OCI-LY3 (cell line): ENCODE measurements around the gene DIS3L.

Experiments
- H2AFZ ChIP-seq: fragments of 200-600, 300-600 bp; shearing (Covaris generic); 2 replicates; pipeline ENCODE4 v1.6.0; 2014; ENCODE audit warnings: antibody characterized with exemption, low read depth, low read length
- H3K27ac ChIP-seq: fragments of 200-600, 300-600 bp; sonication (generic); 2 replicates; pipeline ENCODE4 v1.5.1; 2014; ENCODE audit warnings: mild to moderate bottlenecking, low read length, moderate library complexity, mixed read lengths
- H3K27me3 ChIP-seq: fragments of 200-600, 300-600 bp; sonication (generic); 2 replicates; pipeline ENCODE4 v1.6.1; 2014; ENCODE audit warnings: low read depth, low read length, mixed read lengths
- H3K36me3 ChIP-seq: fragments of 200-600, 300-600 bp; sonication (generic); replicated peaks from 2 replicates; pipeline ENCODE3; 2014; ENCODE audit warnings: low read depth, low read length, mixed read lengths
- H3K4me1 ChIP-seq: fragments of 300-600, 200-600 bp; sonication (generic); 2 replicates; pipeline ENCODE4 v1.6.1; 2014; ENCODE audit warnings: low read length, mixed read lengths
- H3K4me2 ChIP-seq: fragments of 200-600, 300-600 bp; sonication (generic); 2 replicates; pipeline ENCODE4 v1.6.1; 2014; ENCODE audit warnings: low read length, mixed read lengths
- H3K4me3 ChIP-seq: fragments of 300-600, 200-600 bp; sonication (generic); 2 replicates; pipeline ENCODE4 v1.5.1; 2014; ENCODE audit warnings: antibody characterized with exemption, mild to moderate bottlenecking, low read length, moderate library complexity
- H3K79me2 ChIP-seq: fragments of 300-600, 200-600 bp; shearing (Covaris generic); 2 replicates; pipeline ENCODE4 v1.6.1; 2014; ENCODE audit warnings: mild to moderate bottlenecking, low read length, mixed read lengths
- H3K9ac ChIP-seq: fragments of 300-600, 200-600 bp; shearing (Covaris generic); 2 replicates; pipeline ENCODE4 v1.6.0; 2014; ENCODE audit warnings: mild to moderate bottlenecking, low read length, moderate library complexity
- H3K9me3 ChIP-seq: fragments of 200-600, 300-600 bp; shearing (Covaris generic); 2 replicates; pipeline ENCODE4 v1.6.1; 2014; ENCODE audit warnings: low read length, mixed read lengths; ENCODE audit not compliant: insufficient read depth
- H4K20me1 ChIP-seq: fragments of 200-600, 300-600 bp; sonication (generic); 2 replicates; pipeline ENCODE4 v1.6.1; 2016; ENCODE audit warnings: low read length, mixed read lengths; ENCODE audit not compliant: insufficient read depth
- EZH2phosphoT487 ChIP-seq: fragments of 200-600 bp; shearing (Covaris generic); IDR thresholded peaks from 2 replicates; pipeline ENCODE4 v1.6.1; 2018; ENCODE audit warnings: antibody characterized with exemption, mixed run types, low read depth
- TF ChIP-seq, protein P1 (sequence below): fragments of 200-600, 300-600 bp; sonication (generic); IDR thresholded peaks from 2 replicates; pipeline ENCODE4 v1.5.1; 2014; ENCODE audit warnings: antibody characterized with exemption, low read length, low read depth

DIS3L gene

DNA sequence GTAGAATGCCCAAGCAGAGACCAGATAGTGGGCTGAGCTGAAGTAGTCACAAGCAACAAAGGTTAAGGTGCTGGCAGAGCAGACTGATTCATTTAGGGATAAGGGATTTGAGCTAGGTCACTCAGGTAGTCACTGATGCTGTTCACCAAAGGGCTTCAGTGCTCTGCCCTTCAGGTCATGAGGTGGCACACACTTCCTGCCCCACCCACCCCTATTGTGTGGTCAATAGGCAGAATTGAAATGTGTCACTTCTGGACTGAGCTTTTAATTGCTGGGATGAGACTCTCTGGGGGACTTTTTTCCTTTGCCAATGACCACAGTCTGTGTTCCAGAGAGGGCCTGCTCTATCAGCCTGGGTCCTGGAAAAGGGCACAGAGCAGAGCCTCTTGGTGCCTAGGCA is 2.9 kb upstream of the DIS3L start:
- Histone ChIP-seq H4K20me1 (no peaks in the 10 kb centered on the region), H3K27ac (no peak overlapping the region), H2AFZ (no peak overlapping the region), H3K79me2 (peaks cover 19% of the 10 kb centered on the region), H3K4me1 (peaks cover 23% of the 10 kb centered on the region), H3K27me3 (no peaks in the 10 kb centered on the region), H3K4me3 (no peak overlapping the region), H3K36me3 (no peaks in the 10 kb centered on the region), H3K9me3 (no peaks in the 10 kb centered on the region), H3K4me2 (no peak overlapping the region), H3K9ac (no peak overlapping the region)
- no peak for TF ChIP-seq EZH2phosphoT487
- TF ChIP-seq, protein P1, sequence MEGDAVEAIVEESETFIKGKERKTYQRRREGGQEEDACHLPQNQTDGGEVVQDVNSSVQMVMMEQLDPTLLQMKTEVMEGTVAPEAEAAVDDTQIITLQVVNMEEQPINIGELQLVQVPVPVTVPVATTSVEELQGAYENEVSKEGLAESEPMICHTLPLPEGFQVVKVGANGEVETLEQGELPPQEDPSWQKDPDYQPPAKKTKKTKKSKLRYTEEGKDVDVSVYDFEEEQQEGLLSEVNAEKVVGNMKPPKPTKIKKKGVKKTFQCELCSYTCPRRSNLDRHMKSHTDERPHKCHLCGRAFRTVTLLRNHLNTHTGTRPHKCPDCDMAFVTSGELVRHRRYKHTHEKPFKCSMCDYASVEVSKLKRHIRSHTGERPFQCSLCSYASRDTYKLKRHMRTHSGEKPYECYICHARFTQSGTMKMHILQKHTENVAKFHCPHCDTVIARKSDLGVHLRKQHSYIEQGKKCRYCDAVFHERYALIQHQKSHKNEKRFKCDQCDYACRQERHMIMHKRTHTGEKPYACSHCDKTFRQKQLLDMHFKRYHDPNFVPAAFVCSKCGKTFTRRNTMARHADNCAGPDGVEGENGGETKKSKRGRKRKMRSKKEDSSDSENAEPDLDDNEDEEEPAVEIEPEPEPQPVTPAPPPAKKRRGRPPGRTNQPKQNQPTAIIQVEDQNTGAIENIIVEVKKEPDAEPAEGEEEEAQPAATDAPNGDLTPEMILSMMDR = no peak

DNA sequence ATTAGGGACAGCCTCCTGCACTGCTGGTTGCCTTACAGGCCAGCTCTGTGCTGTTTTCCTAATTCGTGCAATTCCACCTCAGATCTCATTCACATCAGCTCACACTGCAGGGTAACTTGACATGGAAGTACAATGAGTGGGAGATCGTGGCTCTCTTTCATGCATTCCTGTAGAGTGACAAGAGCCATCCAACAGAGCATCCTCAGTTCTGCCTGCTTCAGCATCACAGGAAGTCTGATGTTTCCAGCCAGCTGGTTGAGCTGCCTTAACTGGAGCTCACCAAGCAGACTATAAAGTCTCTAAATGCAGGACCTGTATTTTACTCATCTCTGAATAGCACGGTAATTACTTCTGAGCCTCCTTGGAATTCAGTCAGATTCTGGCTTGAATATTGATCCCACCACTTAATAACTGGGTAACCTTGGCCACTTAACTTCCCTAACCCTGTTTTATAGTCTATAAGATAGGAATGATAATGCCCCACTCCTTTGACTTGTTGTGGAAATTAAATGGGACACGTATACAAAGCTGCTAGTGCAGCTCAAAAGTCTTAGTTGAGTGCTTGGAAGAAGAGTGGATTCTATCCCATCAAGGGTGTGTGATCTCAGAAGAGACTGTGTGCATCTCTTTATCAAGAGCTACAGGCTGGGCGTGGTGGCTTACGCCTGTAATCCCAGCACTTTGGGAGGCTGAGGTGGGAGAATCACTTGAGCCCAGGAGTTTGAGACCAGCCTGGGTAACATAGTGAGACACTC is 1.4 kb upstream of the DIS3L start:
- no peak overlapping the region for H3K9ac ChIP-seq
- H3K27ac ChIP-seq = no peak overlapping the region
- no peak overlapping the region for H3K4me3 ChIP-seq
- H3K36me3 ChIP-seq = peaks cover 7% of the 10 kb centered on the region
- H2AFZ ChIP-seq = no peak overlapping the region
- peak overlapping the region; percentile 73 for H3K4me2 ChIP-seq
- H3K4me1 ChIP-seq = peaks cover 26% of the 10 kb centered on the region
- no peaks in the 10 kb centered on the region for H4K20me1 ChIP-seq
- H3K79me2 ChIP-seq = peaks cover 29% of the 10 kb centered on the region
- no peaks in the 10 kb centered on the region for H3K9me3 ChIP-seq
- TF ChIP-seq, protein P1 = no peak
- TF ChIP-seq EZH2phosphoT487 = no peak
- H3K27me3 ChIP-seq = no peaks in the 10 kb centered on the region

DNA sequence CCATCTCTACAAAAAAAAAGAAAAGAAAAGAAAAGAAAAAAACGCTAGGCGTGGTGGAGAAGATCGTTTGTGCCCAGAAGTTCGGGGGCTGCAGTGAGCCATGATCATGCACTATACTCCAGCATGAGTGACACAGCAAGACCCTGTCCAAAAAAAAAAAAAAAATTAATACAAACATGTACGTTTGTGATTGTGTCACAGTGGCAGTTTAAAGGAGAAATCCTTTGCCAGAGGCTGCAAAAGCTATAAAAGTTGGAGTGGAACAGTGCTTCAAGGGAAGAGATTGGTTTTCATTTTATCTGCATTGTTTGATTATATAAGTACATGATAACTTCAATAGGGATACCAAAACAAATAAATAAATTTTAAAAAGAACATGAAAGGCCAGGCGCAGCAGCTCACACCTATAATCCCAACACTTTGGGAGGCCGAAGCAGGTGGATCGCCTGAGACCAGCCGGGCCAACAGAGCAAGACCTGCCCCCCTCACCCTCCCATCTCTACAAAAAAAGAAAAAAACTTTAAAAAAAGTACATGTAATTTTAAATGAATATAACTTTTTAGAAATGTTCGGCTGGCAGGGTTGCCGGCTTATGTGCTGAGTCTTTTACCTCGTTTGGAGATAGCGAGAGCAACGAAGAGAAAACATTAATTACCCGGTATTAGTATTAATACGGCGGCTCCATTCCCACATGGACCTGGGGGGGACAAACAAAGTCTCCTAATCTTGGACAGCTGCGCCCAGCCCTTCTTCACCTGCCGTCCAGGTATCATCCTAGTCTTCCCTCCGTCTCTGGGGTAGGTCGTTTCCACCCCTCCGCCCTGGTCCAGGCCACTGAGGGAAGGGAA is 573 bp upstream of the DIS3L start:
- Histone ChIP-seq H3K27me3 (no peaks in the 10 kb centered on the region), H2AFZ (peak overlapping the region; percentile 96), H3K9me3 (no peaks in the 10 kb centered on the region), H3K4me2 (peak overlapping the region; percentile 73), H3K4me3 (peak overlapping the region; percentile 94), H3K9ac (peak overlapping the region; percentile 83), H3K36me3 (peaks cover 7% of the 10 kb centered on the region), H3K79me2 (peaks cover 30% of the 10 kb centered on the region), H3K27ac (peak overlapping the region; percentile 80), H4K20me1 (no peaks in the 10 kb centered on the region), H3K4me1 (peaks cover 24% of the 10 kb centered on the region)
- TF ChIP-seq EZH2phosphoT487 = no peak
- TF ChIP-seq, protein P1 = no peak
